Measurements from ENCODE around the gene ARL2BP. TPM values are rescaled to one million over a fixed set of nuclear protein-coding genes. Genes with fewer than 3 reads are reported as not detected.

The ARL2BP gene
- total RNA-seq, 1 experiment from 2014 or later: 32.6 TPM

- no peak for DNase-seq
- BruUV-seq (replicated peaks): no TSS peak
- intact Hi-C loops (cut with micrococcal nuclease; ENCODE audit: unreplicated experiment): no loop called here
- no peaks in the 10 kb centered on the region for H3K27me3 Mint-ChIP-seq (ENCODE audit: unreplicated experiment)
- no peak overlapping the region for H3K27ac Mint-ChIP-seq (ENCODE audit: unreplicated experiment)
- CTCF ChIA-PET: interaction anchor here (0.7 to 1.8 kb wide), 3 partner anchors 10 to 33 kb away, joined by 3 to 7 read pairs (median 3); partner anchors contain the start of gene ARL2BP
- H3K4me3 Mint-ChIP-seq (ENCODE audit: low read depth, unreplicated experiment): no peak overlapping the region
- H3K9me3 Mint-ChIP-seq (ENCODE audit: low read depth, unreplicated experiment): no peaks in the 10 kb centered on the region
- no peak for TF ChIP-seq CTCF (IDR thresholded peaks at IDR 0.05; ENCODE audit: unreplicated experiment)
- peaks cover 77% of the 10 kb centered on the region for H3K4me1 Mint-ChIP-seq (ENCODE audit: low read depth, unreplicated experiment)
- H3K36me3 Mint-ChIP-seq (ENCODE audit: insufficient read depth, unreplicated experiment): peaks cover 19% of the 10 kb centered on the region
Measured at GRCh38 chr16:57278494-57278893, 33.4 kb downstream of the ARL2BP start.

DNA sequence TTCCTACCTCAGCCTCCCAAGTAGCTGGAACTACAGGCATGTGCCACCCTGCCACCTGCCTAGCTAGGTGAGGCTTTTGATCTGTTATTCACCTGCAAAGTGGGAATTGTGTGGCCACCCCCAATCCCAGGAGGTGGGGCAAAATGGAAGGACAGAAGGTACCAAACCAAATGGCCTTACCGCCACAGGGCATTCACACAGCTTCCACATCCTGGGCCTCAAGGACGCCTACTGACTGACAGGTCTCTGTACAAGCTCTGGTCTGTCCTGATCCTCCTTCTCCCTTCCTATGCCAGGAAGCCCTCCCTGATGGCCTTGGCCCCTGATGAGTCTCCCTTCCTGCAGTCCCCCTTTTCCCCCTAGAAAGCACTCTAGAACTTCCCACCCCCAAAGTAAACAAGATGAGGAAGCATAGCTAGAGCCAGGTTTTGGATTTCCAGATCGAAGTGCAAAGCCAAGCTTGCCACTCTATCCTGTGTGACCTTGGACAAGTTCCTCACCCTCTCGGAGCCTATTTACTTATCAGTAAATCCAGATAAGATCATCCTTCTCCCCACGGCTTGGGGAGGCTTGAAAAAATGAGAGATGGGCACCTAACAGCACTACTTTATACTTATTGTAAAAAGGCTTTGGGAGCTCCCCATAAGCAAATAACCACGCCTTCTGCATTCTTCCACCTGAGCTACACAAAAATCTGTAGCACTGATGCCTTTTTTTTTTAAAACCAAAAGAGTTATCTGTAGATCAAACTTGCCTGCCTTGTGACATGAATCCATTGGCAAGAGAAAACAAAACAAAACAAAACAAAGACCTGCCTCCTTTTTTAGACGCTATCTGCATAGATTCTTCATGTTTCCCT, 35.0 kb downstream of the ARL2BP start:
- Mint-ChIP-seq H3K36me3 (ENCODE audit: insufficient read depth, unreplicated experiment) (peaks cover 34% of the 10 kb centered on the region), H3K9me3 (ENCODE audit: low read depth, unreplicated experiment) (no peaks in the 10 kb centered on the region), H3K4me1 (ENCODE audit: low read depth, unreplicated experiment) (peaks cover 77% of the 10 kb centered on the region), H3K27ac (ENCODE audit: unreplicated experiment) (no peak overlapping the region), H3K4me3 (ENCODE audit: low read depth, unreplicated experiment) (no peak overlapping the region), H3K27me3 (ENCODE audit: unreplicated experiment) (no peaks in the 10 kb centered on the region)
- no TSS peak for BruUV-seq (replicated peaks)
- TF ChIP-seq CTCF (IDR thresholded peaks at IDR 0.05; ENCODE audit: unreplicated experiment): no peak
- intact Hi-C loops (cut with micrococcal nuclease; ENCODE audit: unreplicated experiment): no loop called here
- CTCF ChIA-PET: interaction anchor here (0.7 to 1.3 kb wide), 7 partner anchors 14 to 1795 kb away, joined by 3 to 4 read pairs (median 3); no protein-coding TSS in a partner anchor
- no peak for DNase-seq

DNA sequence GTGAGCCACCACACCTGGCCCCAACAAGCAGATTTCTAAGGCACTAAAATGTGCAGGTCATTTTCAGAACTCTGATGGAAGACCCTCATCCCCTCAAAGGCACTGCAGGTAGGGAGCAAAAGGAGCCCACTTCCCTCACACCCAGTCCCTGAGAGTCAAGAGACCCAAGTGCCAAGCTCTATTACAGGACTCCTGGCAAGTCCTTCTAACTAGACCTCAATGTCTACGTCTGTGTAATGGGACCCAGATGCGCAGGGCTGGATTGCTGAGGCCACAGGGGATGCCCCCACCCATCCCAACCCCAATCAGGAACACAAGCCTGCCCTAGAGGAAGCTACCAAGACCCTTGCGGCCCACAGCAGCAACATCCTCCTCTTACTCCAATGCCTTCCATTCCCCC, 36.7 kb downstream of the ARL2BP start:
- intact Hi-C loops (cut with micrococcal nuclease; ENCODE audit: unreplicated experiment): loop anchor here (2.0 kb wide), 1 partner anchor 95 kb away; the partner anchor contains the start of genes PSME3IP1 and RSPRY1
- TF ChIP-seq CTCF (IDR thresholded peaks at IDR 0.05; ENCODE audit: unreplicated experiment): no peak
- CTCF ChIA-PET: interaction anchor here (0.7 kb wide), 1 partner anchor 166 kb away, joined by 4 read pairs; the partner anchor contains the start of gene COQ9
- no peak for DNase-seq
- no peak overlapping the region for H3K27ac Mint-ChIP-seq (ENCODE audit: unreplicated experiment)
- no peaks in the 10 kb centered on the region for H3K9me3 Mint-ChIP-seq (ENCODE audit: low read depth, unreplicated experiment)
- no peak overlapping the region for H3K4me3 Mint-ChIP-seq (ENCODE audit: low read depth, unreplicated experiment)
- H3K27me3 Mint-ChIP-seq (ENCODE audit: unreplicated experiment): no peaks in the 10 kb centered on the region
- H3K36me3 Mint-ChIP-seq (ENCODE audit: insufficient read depth, unreplicated experiment): peaks cover 31% of the 10 kb centered on the region
- no TSS peak for BruUV-seq (replicated peaks)
- H3K4me1 Mint-ChIP-seq (ENCODE audit: low read depth, unreplicated experiment): peaks cover 61% of the 10 kb centered on the region

GRCh38 chr16:57282510-57283213, 37.6 kb downstream of the ARL2BP start:
- Mint-ChIP-seq H3K9me3 (ENCODE audit: low read depth, unreplicated experiment) (no peaks in the 10 kb centered on the region), H3K4me1 (ENCODE audit: low read depth, unreplicated experiment) (peaks cover 52% of the 10 kb centered on the region), H3K27ac (ENCODE audit: unreplicated experiment) (peak overlapping the region; percentile 49), H3K36me3 (ENCODE audit: insufficient read depth, unreplicated experiment) (peaks cover 31% of the 10 kb centered on the region), H3K4me3 (ENCODE audit: low read depth, unreplicated experiment) (peak overlapping the region; percentile 75), H3K27me3 (ENCODE audit: unreplicated experiment) (no peaks in the 10 kb centered on the region)
- intact Hi-C loops (cut with micrococcal nuclease; ENCODE audit: unreplicated experiment): loop anchor here (2.0 kb wide), 1 partner anchor 96 kb away; the partner anchor contains the start of genes PSME3IP1 and RSPRY1
- DNase-seq: no peak
- BruUV-seq (replicated peaks): no TSS peak
- no peak for TF ChIP-seq CTCF (IDR thresholded peaks at IDR 0.05; ENCODE audit: unreplicated experiment)
- CTCF ChIA-PET: no interaction called here

All from Calu3 (cell line).